Tibial nerve (tissue), 4 donors: ENCODE results near the gene FIG4. TPM values are rescaled to one million over a fixed set of nuclear protein-coding genes. Genes with fewer than 3 reads are reported as not detected.

Source experiments
- DNase-seq, 2 donors: peaks; one replicate each; pipeline ENCODE4 v3.0.0-alpha.2; 2019; ENCODE audit warnings: low spot score in 2 of 2
- H3K27ac ChIP-seq, 4 donors: fragments of 200-600 bp; sonication (generic) in 3 of 4; one replicate each; pipeline ENCODE4 v1.5.1; 2017 to 2019; ENCODE audit warnings: mild to moderate bottlenecking in 1 of 4
- H3K27me3 ChIP-seq, 2 donors: fragments of 200-600 bp; sonication (generic) in 1 of 2; one replicate each; pipeline versions ENCODE4 v1.5.1 to v1.6.0; 2017 to 2019
- H3K36me3 ChIP-seq, 3 donors: fragments of 200-600 bp; sonication (generic); one replicate each; pipeline ENCODE4 v1.5.1; 2018 to 2019
- H3K4me1 ChIP-seq, 4 donors: fragments of 200-600 bp; sonication (generic) in 3 of 4; one replicate each; pipeline ENCODE4 v1.5.1; 2017 to 2019
- H3K4me3 ChIP-seq, 4 donors: fragments of 200-600 bp; sonication (generic) in 3 of 4; one replicate each; pipeline ENCODE4 v1.5.1; 2017 to 2019; ENCODE audit warnings: mild to moderate bottlenecking in 1 of 4, moderate library complexity in 1 of 4
- H3K9me3 ChIP-seq, 4 donors: fragments of 200-600 bp; sonication (generic) in 3 of 4; one replicate each; pipeline ENCODE4 v1.5.1; 2017 to 2019
- CTCF ChIP-seq, 5 experiments: fragments of 200-600 bp in 3 of 5; fragments of 450-650 bp in 2 of 5; sonication (generic) in 3 of 5; IDR thresholded peaks; one replicate each; pipeline ENCODE4 v1.5.1; 2016 to 2019; ENCODE audit warnings: antibody characterized with exemption in 5 of 5, mild to moderate bottlenecking in 3 of 5, moderate library complexity in 2 of 5
- EP300 ChIP-seq, 2 donors: sonication (generic); formaldehyde crosslinking; IDR thresholded peaks; one replicate each; pipeline ENCODE4 v1.6.1; 2017; ENCODE audit warnings: antibody characterized with exemption in 2 of 2, mild to moderate bottlenecking in 1 of 2
- POLR2A ChIP-seq, 2 donors: fragments of 450-650 bp; IDR thresholded peaks; one replicate each; pipeline ENCODE4 v1.6.1; 2017; ENCODE audit warnings: antibody characterized with exemption in 2 of 2, mild to moderate bottlenecking in 2 of 2, moderate library complexity in 2 of 2
- WGBS, 2 donors: methylation state at CpG; one replicate each; pipeline ENCODE4 v1.1.5; 2018; 5-methylcytosine and 5-hydroxymethylcytosine counted together
- total RNA-seq, 4 donors: library from RNA; depleted of rRNA; stranded (reverse); fragments of >200 nt; gene quantifications; one replicate each; pipeline ENCODE4 v1.1.0, GENCODE V29; 2016

Gene FIG4
- total RNA-seq, 4 donors from 2014 or later, result 11.4 to 42.9 (median 21.6) TPM

DNA sequence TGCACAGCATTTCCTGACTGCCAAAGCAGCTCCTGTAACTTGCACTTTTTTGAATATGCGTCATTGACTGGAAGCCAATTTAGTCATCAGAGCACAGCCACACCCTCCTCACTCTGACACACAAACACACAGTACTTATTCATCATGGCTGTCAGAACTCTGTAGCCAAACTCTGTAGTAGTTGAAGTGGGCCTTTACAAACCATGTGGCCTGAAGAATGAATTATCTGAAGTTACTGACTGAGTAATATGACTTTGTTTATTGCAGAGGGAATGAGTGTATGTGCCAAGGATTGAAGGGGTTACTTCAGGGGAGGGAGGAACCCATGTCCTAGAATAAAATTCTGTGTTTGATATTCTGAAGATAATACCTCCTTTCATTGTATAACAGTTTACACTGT is 102.7 kb downstream of the FIG4 start:
- peak overlapping the region; percentile 61 to 96 (median 82) for H3K27ac ChIP-seq
- no peak overlapping the region for H3K4me3 ChIP-seq
- TF ChIP-seq EP300 (IDR thresholded peaks at IDR 0.05), result peak; percentile 75 to 84
- no peak for TF ChIP-seq POLR2A (IDR thresholded peaks at IDR 0.05)
- peak in 1 of 2 donors; percentile 39 for DNase-seq
- 8 to 16% methylated on average over 1 of the region's 1 CpG for WGBS, 2 donors
- no peaks in the 10 kb centered on the region for H3K27me3 ChIP-seq
- no peaks in the 10 kb centered on the region for H3K9me3 ChIP-seq
- peaks cover 0 to 20% (median 0%) of the 10 kb centered on the region in 3 donors for H3K36me3 ChIP-seq
- H3K4me1 ChIP-seq, result peaks cover 0 to 44% (median 11%) of the 10 kb centered on the region in 4 donors

DNA sequence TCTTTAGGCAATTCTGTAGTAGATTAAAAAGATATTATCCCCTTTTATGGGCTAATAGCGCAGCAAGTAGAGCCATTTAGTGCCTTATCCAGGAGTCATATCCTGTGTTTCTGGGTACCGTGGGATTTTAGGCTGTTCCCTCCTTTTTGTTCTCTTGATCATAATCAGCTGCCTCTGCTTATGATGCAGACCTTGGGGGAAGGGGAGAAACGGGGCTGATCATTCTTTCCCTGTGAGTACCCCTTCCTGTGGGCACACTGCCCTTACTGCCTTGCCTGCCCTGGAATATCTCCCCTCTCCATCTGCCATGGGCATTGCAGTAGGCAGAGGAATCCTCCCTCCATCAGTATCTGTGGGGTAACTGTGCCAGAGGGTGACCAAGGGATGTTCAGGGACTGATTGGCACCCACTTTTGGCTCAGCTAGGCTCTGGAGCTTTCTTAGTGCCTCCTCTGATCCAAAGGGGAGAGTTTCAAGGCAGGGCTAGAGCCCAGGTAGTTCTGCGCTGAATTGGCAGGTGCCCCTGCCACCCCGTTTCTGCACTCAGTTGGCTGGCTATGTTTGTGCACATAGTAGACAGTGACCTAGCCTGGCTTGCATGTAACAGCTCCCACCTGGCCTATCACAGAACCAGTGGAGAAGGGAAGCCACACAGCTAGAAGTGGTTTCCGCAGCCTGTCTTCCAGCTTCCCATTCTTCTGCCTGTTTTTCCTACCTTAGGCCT is 103.3 kb downstream of the FIG4 start:
- H3K27me3 ChIP-seq, result no peaks in the 10 kb centered on the region
- no peak overlapping the region for H3K4me3 ChIP-seq
- H3K36me3 ChIP-seq, result peaks cover 0 to 20% (median 0%) of the 10 kb centered on the region in 3 donors
- DNase-seq, result no peak
- peak overlapping the region; percentile 61 to 96 (median 82) for H3K27ac ChIP-seq
- H3K9me3 ChIP-seq, result no peaks in the 10 kb centered on the region
- TF ChIP-seq EP300 (IDR thresholded peaks at IDR 0.05), result no peak
- TF ChIP-seq POLR2A (IDR thresholded peaks at IDR 0.05), result no peak
- peaks cover 0 to 44% (median 11%) of the 10 kb centered on the region in 4 donors for H3K4me1 ChIP-seq
- 59 to 62% methylated on average over 6 of the region's 6 CpGs for WGBS, 2 donors

DNA sequence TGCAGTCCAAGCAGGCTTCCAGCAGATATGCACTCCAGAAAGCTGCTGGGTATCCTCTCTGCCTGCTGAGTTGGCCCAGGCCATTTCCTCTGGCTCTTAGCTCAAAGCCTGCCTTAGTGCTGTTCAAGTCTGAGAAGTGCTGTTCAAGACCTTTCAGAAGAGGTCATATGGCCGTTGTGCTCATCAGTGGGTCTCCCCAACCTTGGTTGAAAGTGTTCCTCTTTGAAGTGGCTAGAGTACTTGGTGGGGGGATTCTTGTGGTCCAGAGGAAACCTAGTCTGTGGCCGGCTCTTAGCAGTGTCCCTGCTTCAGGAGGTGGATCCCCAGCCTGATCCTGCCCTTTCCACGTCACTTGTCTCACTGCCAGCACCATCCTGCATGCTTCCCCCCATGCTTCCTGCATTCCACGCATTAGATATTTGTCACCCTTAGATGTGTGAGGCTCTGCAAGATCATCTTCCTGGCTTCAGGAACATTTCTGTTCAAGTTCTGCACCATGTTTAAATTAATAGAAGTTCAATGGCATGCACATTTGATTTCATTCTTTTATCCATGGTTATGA is 105.0 kb downstream of the FIG4 start:
- H3K27ac ChIP-seq, result peak overlapping the region in 2 of 4 donors; percentile 50 to 96
- DNase-seq, result no peak
- peaks cover 0 to 35% (median 0%) of the 10 kb centered on the region in 3 donors for H3K36me3 ChIP-seq
- no peaks in the 10 kb centered on the region for H3K27me3 ChIP-seq
- H3K4me3 ChIP-seq, result no peak overlapping the region
- WGBS, 2 donors, result 76 to 80% methylated on average over 4 of the region's 4 CpGs
- H3K4me1 ChIP-seq, result peaks cover 0 to 34% (median 11%) of the 10 kb centered on the region in 4 donors
- TF ChIP-seq POLR2A (IDR thresholded peaks at IDR 0.05) (no peak), EP300 (IDR thresholded peaks at IDR 0.05) (no peak), CTCF (IDR thresholded peaks at IDR 0.05) (no peak)
- no peaks in the 10 kb centered on the region for H3K9me3 ChIP-seq

DNA sequence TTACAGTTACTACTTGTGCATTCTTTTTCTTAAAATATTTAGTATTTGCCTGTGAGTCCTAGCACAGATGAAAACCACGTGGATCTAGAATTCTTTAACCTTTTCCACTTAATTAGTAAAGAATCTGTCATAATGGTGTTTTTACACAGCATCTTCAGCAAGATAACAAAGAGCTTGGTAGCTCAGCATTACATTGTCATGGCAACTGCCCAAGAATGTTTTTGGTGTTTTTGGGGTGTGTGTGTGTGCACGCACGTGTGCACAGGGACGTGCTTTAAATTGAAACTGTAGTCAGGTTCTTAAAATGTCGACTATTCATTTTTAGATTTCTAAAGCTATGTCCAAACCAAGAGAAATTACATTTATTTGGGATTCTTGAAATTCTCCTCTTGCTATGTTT is 108.0 kb downstream of the FIG4 start:
- WGBS, 2 donors, result 80 to 82% methylated on average over 5 of the region's 5 CpGs
- no peak for DNase-seq
- H3K9me3 ChIP-seq, result no peaks in the 10 kb centered on the region
- H3K27ac ChIP-seq, result no peak overlapping the region
- peaks cover 0 to 13% (median 6%) of the 10 kb centered on the region in 4 donors for H3K4me1 ChIP-seq
- H3K4me3 ChIP-seq, result no peak overlapping the region
- TF ChIP-seq POLR2A (IDR thresholded peaks at IDR 0.05) (no peak), CTCF (IDR thresholded peaks at IDR 0.05) (no peak), EP300 (IDR thresholded peaks at IDR 0.05) (no peak)
- H3K27me3 ChIP-seq, result no peaks in the 10 kb centered on the region
- peaks cover 0 to 35% (median 0%) of the 10 kb centered on the region in 3 donors for H3K36me3 ChIP-seq

GRCh38 chr6:109799664-109800063 is 108.6 kb downstream of the FIG4 start:
- H3K36me3 ChIP-seq, result peaks cover 0 to 35% (median 0%) of the 10 kb centered on the region in 3 donors
- H3K27me3 ChIP-seq, result no peaks in the 10 kb centered on the region
- 60 to 61% methylated on average over 3 of the region's 3 CpGs for WGBS, 2 donors
- no peak overlapping the region for H3K4me3 ChIP-seq
- no peaks in the 10 kb centered on the region for H3K9me3 ChIP-seq
- TF ChIP-seq CTCF (IDR thresholded peaks at IDR 0.05) (no peak), EP300 (IDR thresholded peaks at IDR 0.05) (no peak), POLR2A (IDR thresholded peaks at IDR 0.05) (no peak)
- peaks cover 0 to 7% (median 3%) of the 10 kb centered on the region in 4 donors for H3K4me1 ChIP-seq
- no peak overlapping the region for H3K27ac ChIP-seq
- no peak for DNase-seq

GRCh38 chr6:109800771-109801170 is 109.7 kb downstream of the FIG4 start:
- WGBS, 2 donors, result 83 to 96% methylated on average over 2 of the region's 2 CpGs
- Histone ChIP-seq H3K4me1 (peaks cover 0 to 4% (median 0%) of the 10 kb centered on the region in 4 donors), H3K4me3 (no peak overlapping the region), H3K27me3 (no peaks in the 10 kb centered on the region), H3K9me3 (no peaks in the 10 kb centered on the region), H3K27ac (no peak overlapping the region), H3K36me3 (peaks cover 0 to 35% (median 0%) of the 10 kb centered on the region in 3 donors)
- no peak for DNase-seq
- TF ChIP-seq EP300 (IDR thresholded peaks at IDR 0.05), result no peak
- TF ChIP-seq CTCF (IDR thresholded peaks at IDR 0.05), result no peak
- no peak for TF ChIP-seq POLR2A (IDR thresholded peaks at IDR 0.05)
